Inferior parietal cortex (tissue), 1 donor: ENCODE data around the gene SMAP2.
A peak's percentile ranks its signal among the peaks of the same experiment; 100 is the strongest.

Experiments used
- DNase-seq: peaks from one replicate; pipeline ENCODE4 v3.0.0-alpha.2; 2016; ENCODE audit errors: extremely low spot score

SMAP2 gene

DNA sequence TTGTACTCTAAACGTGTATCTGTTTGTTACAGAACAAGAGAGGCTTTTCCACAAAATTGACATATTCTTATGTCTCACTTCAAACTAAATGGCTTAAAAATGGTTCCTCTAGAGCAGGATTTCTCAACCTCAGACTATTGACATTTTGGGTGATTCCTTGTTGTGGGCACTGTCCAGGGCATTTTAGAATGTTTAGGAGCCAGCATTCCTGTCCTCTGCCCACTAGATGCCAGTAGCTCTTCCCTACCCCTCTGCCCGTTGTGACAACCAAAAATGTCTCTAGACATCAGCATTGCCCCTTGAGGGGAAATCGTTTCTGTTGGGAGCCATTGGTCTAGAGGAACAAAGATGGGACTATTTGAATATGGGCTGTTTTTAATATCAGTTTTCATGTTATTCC is 17.3 kb downstream of the SMAP2 start:
- no peak for DNase-seq

DNA sequence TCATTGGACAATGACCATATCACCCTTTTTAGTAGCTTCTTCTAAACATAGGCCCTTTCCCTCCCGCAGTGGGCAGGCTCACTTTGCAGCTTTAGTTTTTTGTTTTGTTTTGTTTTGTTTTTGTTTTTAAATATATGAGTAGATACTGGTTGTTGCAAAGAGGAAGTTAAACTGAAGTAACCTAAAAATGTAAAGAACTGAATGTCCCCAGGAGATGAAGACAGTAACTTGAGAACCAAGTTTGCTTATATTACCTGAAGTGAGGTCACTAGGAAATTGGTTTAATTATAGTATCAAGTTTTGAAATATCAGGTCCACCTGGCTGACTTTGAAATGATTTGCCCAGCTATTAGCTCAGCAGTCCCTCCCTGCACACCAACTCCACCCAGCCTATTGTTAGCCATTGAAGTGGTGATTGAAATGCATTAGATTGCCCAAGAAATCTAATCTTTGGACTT is 18.2 kb downstream of the SMAP2 start:
- no peak for DNase-seq

DNA sequence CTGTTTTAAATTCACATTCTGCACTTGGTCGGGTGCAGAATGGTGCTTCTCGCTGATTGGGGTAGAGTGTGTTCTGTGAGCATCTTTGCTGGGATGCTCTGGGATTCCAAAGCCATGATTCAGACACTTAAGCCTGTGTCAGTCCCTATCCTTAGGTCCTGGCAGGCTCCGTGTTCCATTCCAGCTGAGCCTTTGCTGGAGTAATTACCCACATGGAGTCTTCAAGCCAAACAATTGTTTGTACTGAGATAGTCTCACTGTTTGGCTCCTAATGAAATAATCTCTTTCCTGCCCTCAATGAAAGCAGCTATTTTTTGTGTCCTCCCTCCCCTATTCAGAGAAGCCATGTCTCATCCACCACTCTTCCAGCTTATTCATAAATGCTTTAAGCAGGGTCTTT is 18.7 kb downstream of the SMAP2 start:
- no peak for DNase-seq

DNA sequence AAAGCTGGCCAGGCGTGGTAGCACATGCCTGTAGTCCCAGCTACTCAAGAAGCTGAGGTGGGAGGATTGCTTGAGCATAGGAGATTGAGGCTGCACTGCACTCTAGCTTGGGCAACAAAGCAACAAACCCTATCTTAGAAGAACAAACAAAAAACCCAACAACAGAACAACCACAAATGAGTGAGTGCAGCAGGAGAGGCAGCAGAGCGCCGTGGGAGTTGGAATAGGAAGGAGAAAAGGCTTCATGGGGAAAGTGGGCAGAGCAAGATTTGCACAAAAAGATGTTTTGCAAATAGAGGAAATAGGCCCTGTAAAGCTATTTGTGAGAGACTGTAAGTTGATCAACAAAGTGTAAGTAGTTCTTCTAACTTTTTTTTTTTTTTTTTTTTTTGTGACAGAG is 19.6 kb downstream of the SMAP2 start:
- DNase-seq: no peak

DNA sequence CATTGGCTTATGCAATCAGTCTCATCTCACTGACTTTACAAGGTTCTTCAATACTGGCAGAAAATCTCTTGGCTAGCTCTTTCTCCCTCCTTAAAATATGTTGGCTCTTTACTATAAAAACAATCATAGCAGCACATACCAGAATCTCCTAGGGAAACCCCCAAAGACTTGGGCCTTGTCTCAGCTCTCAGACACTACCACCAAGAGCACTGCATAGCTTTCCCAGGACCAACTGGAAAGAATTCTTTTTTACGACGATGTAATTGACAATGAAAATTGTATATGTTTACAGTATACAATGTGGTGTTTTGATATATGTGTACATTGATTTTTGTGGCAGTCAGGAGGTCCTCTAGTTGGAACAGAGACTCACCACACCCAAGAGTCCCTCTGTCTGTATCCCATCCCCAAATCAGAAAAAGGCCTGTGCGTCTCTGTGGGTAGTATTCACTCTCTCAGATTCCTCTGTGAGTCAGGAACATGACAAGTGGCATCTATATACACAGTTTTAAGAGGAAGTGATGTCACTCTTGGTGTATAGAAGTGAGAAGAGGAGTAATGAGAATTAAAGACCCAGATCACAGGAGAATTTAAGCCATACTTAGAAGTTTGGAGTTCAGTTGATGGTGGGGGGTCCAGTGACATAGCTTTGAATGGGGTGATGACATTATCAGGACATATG is 21.1 kb downstream of the SMAP2 start:
- no peak for DNase-seq

DNA sequence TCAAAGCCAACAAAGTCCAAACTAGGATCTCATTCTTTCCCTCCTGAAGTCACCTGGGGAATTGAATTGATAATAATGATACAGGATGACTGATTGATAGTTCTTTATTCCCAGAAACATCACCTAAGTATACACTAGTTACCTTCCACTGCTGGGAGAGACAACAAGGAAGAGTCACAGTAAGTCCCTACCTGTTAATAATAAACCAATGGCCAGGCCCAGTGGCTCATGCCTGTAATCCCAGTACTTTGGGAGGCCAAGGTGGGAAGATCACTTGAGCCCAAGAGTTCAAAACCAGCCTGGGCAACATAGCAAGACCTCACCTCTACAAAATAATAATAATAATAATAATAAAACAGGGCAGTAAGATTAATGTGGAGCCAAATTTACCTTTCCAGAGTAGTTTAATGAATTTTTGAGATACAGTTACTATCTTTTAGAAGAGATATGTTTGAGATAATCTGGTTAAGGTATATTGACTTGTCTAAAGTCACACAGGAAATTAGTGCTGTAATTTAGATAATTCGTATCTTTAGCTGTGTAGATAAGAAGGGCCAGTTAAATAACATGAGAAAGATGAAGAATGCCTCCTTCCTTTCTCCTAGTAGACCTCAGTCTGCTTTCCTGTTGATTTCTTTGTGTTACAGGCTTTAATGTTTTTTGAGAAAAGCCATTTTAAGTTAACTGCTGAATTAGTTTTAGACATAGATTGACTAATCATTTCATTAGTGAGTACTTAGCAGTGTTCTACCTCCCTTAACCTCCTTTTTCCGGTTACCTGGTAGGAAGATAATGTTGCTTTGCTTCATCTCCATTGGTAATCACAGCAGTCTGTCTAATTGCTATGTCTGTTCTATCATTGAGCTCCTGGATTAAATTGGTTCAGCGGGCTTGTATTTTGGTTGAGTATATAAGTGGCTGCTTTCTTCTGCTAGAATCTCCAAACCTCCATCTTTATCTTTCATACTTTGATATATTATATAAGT is 22.0 kb downstream of the SMAP2 start:
- DNase-seq: no peak

DNA sequence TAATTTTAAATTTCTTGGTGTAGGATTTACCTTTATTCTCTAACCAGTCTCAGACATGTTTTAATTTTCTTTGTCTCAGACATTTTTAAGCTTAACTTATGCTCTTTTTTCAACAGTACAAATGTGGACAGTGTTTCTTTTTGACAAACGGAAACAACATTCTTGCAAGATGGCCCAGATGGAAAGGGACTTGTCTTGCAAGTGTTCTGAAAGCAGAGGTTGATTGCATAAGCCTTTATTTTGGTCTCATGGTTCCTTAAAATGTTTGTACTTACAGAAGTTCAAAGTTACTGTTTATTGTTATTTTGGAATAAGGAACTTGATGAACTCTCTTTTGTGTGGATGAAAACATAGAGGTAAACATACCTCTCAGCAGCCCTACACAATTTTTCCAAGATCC is 22.9 kb downstream of the SMAP2 start:
- no peak for DNase-seq

DNA sequence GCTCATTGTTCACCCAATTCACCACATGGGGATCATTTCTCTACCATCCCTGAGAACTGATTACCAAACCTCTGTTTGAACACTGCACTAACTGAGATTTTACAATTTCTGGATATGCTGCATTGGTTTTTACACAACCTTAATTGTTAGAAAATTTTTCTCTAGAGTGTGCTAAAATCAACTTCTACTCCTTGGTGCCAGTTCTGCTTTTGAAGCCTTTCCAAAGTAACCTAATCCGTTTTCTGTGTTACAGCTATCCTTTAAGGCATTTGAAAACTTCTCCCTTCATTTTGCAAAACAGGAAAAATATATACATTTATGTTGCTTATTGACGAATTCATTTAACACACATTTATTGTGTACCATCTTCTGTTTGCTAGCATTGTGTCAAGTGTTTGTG is 23.7 kb downstream of the SMAP2 start:
- DNase-seq: no peak

DNA sequence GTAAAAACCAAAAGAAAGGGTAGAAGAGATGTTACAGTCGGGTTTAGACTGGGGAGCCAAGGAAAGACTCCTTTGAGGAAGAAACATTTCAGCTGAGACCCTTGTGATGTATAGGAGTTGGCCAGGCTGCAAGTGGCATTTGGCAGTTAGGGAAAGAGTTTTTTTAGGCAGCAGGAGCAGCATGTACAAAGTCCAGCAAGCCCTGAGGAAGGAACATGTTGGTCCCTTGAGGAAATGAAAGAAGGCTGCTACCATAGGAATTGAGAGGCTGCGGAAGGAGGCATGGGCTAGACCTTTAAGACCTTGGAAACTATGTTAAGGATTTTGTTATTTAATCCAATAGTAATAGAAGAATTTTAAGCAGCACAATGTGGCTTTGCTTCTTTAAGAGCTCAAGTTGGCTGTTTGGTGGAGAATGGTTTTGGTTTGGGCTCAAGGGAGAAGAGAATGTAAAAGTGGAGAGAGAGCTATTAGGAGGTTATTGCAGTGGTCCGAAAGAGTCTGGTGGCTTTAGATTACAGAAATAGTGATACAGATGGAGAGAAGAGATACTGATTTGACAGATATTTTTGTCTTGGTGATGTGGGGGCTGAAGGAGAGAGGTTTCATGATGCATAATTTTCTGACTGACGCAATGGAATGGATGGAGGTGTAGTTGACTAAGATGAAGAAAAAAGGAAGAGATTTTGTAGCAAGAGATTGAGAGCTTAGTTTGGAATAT is 26.6 kb downstream of the SMAP2 start:
- no peak for DNase-seq

DNA sequence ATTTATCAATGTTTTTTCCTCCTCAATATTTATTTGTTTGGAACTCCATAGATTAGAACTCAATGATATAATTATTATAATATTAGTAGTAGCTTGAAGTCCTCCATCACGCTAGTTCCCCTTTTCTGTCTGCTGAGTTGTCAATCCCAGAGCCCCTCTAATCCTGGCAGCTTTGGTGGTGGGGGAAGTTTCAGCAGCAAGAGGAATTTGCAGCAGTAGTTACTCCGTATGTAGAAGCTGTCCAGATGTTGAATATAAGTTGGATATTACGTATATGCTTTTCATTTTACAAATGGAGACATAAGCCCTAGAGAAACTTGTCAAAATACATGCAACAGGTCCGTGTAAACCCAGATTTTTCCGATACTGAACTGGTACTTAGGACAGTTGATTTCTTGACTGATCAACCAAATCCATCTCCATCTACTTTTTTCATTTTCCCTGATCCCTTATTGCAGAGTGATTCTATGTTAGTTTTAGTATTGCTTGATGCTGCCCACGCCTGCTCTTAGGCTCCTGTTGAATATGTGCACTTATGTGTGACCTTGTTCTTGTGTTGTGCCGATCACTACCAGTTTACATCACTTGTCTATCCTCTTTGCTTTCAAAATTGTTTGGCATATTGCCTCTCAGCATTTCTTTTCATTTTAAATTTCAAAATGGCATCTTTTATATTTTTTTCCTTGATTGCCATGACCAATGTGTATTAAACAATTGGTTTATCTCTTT is 28.1 kb downstream of the SMAP2 start:
- no peak for DNase-seq

DNA sequence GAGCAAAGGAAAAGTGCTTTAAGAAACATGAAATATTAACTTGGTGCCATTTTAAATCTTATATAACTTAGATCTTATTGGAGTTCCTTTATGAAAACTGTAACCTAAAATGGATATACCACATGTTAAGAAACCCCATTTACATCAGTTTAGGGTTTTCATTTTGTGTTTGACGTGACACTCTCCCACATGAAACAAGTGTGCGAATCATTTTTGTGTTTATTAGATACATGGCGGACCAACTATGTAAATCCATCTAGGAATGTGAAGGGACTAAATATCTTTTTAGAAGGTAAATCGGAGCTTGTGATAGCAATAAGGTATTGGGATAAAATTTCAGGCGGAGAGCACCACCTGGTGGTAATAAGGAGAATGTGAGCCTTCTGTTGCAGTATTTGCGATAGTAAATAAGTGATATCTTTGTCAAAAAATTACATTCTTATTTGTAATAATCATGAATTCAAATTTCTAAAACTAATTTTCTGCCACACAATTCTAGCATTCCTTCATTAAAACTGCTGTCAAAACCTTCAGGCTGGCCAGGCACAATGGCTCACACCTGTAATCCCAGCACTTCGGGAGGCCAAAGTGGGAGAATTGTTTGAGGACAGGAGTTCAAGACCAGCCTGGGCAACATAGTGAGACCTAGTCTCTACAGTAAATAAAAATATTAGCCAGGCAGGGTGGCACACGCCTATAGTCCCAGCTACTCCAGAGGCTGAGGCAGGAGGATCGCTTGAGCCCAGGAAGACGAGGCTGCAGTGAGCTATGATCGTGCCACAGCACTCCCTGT is 31.3 kb downstream of the SMAP2 start:
- peak; percentile 85 for DNase-seq

DNA sequence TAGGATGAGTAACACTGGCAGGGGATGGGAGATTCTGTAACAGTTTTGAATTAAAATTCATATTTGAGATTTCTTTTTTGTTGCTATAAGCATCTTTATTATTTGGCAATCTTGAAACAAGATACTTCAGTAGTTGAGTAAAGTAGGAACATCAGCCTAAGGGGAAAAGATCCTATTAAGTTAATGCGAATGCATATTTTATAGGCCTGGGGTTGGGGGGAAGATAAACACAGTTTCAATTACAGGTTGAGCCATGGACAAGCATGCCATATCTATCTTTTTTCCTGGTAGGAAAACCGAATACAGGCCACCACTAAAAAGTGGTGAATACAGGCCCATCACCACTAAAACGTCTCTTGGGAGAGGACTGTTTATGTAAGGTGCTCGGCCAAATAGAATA is 32.3 kb downstream of the SMAP2 start:
- DNase-seq: no peak

DNA sequence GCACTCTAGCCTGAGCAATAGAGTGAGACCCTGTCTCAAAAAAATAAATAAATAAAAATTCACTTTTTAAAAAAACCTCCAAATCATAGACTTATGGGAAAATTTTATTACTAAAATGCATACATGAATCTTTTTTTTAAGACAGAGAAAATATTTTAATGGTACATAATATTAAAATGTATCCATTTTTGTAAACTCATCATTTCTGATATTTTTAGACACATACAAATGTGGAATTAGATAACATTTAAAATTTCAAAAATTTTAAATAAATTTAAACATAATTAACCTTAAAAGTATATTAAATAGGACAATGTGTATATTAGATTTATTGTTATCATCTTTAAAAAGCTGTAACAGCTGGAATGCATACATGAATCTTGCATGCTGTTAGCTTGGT is 33.9 kb downstream of the SMAP2 start:
- no peak for DNase-seq

DNA sequence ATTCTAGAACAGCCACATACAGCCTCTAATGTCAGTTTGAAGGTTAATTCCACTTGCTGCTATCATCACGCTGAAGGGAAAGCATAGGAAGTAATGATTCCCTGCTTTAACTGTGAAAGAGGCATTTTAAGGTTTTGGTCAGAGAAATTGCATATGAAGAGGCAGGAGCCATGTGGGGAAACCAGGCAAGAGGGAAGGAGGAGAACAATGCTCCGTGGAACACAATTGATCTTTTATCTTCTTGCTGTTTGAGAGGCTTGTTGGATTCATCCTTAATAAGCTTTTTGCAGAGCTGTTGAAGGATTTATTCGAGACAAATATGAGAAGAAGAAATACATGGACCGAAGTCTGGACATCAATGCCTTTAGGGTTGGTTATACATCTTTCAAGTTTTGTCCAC is 35.9 kb downstream of the SMAP2 start:
- no peak for DNase-seq

DNA sequence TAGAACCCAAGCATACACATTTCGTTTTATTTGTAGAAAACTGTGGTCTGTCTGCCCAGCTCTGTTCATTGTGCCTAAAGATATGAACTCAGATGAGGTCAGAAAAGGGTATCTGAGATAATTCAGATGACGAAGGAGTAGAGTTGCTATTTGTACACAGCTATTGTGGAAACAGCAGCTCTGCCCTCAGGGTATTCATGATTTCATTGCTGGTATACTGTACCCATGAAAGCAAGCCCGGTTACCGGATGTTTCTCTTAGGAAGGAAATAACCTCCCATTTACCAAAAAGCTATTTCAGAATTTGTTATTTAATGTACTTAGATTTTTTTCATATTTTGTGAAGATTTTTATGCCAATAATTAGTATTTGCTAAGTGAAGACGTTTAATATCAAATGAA is 37.8 kb downstream of the SMAP2 start:
- no peak for DNase-seq

DNA sequence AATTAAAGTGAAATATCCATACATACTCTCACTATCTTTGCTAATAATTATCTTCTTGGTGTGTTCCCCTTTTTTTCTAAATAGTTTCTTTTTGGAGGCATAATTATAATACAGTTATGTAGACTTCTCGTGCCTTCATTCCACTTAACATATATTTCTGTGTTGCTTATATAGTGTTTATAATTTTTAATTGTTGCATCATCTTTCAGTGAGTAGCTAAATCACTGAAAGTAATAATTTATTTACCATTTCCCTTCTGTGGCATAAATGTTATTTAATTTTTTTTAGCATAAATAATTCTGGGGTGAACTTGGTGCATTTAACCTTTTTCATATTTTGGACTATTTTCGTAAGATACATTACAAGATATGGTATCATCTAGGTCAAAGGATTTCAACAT is 38.3 kb downstream of the SMAP2 start:
- no peak for DNase-seq

DNA sequence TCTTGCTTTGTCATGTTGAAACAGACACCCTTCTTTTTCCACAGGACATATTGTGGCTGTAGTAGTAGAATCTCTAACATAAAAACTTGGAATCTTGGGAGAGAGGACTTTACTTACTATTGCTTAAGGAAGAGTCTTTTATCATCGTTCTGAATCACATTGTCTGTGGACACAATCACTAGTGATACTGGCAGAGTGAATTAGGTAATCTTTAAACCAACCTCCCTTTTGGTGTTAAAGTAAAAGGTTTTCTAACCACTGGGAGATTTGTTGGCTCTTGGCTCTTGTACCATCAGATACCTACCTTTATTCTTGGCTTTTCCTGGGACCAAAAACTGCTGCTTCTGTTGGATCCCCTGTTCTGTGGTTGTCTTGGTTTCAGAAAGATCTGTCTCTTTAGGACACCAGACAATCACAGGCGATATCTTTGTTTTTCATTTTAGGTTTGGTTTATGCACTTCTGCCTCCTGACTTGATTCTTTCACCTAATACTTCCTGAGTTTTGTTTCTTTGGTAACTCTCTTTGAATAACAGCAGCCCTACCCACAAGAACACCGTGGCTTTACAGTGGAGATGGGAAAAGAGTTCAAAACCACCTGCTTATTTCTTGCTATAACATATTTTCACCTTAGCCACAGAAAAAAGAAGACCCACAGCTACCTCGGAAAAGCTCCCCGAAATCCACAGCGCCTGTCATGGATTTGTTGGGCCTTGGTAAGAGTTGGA is 40.2 kb downstream of the SMAP2 start:
- DNase-seq: no peak

DNA sequence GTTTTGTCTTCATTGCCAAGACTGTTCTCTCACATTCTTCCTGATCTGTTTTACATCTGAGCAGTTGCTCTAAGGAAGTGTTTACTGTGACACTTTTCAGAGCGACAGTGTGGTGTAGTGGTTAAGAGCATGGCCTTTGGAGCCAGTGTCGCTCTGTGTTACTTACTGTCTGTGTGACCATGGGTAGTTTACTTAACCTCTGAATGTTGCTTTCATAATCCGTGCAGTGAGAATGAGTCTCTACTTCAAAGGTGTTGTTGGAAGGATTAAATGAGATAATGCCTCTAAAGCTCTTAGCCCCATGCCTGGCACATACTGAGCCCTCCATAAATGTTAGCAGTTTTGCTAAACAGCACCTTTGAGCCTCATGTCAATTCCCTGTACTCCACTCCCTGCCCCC is 40.8 kb downstream of the SMAP2 start:
- no peak for DNase-seq

DNA sequence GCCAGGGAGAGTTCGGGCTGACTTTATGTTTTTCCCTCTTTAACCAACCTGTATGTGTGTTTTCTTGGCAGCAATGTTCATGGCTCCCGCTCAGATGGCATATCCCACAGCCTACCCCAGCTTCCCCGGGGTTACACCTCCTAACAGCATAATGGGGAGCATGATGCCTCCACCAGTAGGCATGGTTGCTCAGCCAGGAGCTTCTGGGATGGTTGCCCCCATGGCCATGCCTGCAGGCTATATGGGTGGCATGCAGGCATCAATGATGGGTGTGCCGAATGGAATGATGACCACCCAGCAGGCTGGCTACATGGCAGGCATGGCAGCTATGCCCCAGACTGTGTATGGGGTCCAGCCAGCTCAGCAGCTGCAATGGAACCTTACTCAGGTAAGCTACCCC is 43.2 kb downstream of the SMAP2 start:
- DNase-seq: no peak
